GM18868 (cell line): Measurements from ENCODE around the gene DNAJC7.

ENCODE experiments used
- ATAC-seq: cut with Tn5 transposase; IDR thresholded peaks from one replicate; pipeline ENCODE4 v1.9.1; 2021; ENCODE audit warnings: mild to moderate bottlenecking, moderate library complexity; ENCODE audit not compliant: unreplicated experiment

The DNAJC7 gene

GRCh38 chr17:41982026-41982760 is 35.0 kb downstream of the DNAJC7 start:
- no peak for ATAC-seq

GRCh38 chr17:41977991-41978390 is 39.2 kb downstream of the DNAJC7 start:
- ATAC-seq, result no peak

GRCh38 chr17:41976142-41976768 is 41.0 kb downstream of the DNAJC7 start:
- ATAC-seq, result no peak

GRCh38 chr17:41975099-41976083 is 41.8 kb downstream of the DNAJC7 start:
- ATAC-seq, result no peak

GRCh38 chr17:41974658-41975057 is 42.6 kb downstream of the DNAJC7 start:
- ATAC-seq, result no peak

GRCh38 chr17:41974031-41974430 is 43.2 kb downstream of the DNAJC7 start:
- no peak for ATAC-seq

GRCh38 chr17:41973408-41973811 is 43.8 kb downstream of the DNAJC7 start:
- ATAC-seq, result no peak

- no peak for ATAC-seq
Measured at GRCh38 chr17:41972571-41973407, 44.5 kb downstream of the DNAJC7 start.

GRCh38 chr17:41971721-41972523 is 45.3 kb downstream of the DNAJC7 start:
- no peak for ATAC-seq

- no peak for ATAC-seq
Measured at GRCh38 chr17:41970901-41971331, 46.3 kb downstream of the DNAJC7 start.

GRCh38 chr17:41968676-41969075 is 48.6 kb downstream of the DNAJC7 start:
- ATAC-seq, result no peak

- ATAC-seq, result no peak
Measured at GRCh38 chr17:41967921-41968578, 49.2 kb downstream of the DNAJC7 start.

- ATAC-seq, result no peak
Measured at GRCh38 chr17:41967141-41967920, 49.9 kb downstream of the DNAJC7 start.

- peak; percentile 68 for ATAC-seq
Measured at GRCh38 chr17:41966463-41967140, 50.6 kb downstream of the DNAJC7 start, which contains the start of gene CNP. Gene CNP (plus strand): TSS chr17:41966795. CDS start chr17:41966885, 90 bp downstream.

- ATAC-seq, result no peak
Measured at GRCh38 chr17:41965694-41966462, 51.4 kb downstream of the DNAJC7 start.

- ATAC-seq, result no peak
Measured at GRCh38 chr17:41962768-41963434, 54.3 kb downstream of the DNAJC7 start.
